Activated CD4-positive, alpha-beta T cell treated with anti-CD3 and anti-CD28 coated beads, Interleukin-2, Interleukin-6, amounts not matched to agents 100 ng/mL and 50 ng/mL, durations not matched to agents 16 hours and 8 hours (primary cell): ENCODE data around the gene CEACAM19.
A peak's percentile ranks its signal among the peaks of the same experiment; 100 is the strongest.
"Not testable (repeated sequence)": the region's sequence is repeated elsewhere in the genome, so short reads cannot be mapped to it uniquely, and the experiment has no call there.

Source experiments
- DNase-seq: peaks from one replicate; pipeline ENCODE4 v3.0.0-alpha.2; 2020

CEACAM19 gene

DNA sequence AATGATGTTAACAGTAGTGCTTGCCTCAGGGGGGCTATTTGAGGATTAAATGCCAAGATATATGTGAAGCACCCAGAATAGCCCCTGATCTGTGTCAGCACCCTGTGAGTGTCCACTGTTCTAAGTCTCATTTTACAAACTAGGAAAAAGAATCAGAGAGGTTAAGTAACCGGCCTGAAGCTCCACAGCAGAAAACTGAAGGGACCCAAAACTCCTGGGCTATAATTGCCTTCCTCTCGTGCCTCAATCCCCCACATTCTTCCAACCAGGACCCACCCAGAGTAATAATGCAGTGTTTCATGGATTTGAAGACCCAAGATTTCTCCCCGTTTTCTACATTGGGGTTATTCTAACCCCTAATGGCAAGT, 25.2 kb upstream of the CEACAM19 start:
- no peak for DNase-seq

DNA sequence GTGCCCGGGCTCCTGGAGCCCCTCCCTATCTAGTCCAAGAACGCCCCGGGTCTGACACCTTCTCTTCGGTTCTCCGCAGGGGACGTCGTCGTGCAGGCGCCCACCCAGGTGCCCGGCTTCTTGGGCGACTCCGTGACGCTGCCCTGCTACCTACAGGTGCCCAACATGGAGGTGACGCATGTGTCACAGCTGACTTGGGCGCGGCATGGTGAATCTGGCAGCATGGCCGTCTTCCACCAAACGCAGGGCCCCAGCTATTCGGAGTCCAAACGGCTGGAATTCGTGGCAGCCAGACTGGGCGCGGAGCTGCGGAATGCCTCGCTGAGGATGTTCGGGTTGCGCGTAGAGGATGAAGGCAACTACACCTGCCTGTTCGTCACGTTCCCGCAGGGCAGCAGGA, 24.1 kb upstream of the CEACAM19 start:
- DNase-seq = no peak

DNA sequence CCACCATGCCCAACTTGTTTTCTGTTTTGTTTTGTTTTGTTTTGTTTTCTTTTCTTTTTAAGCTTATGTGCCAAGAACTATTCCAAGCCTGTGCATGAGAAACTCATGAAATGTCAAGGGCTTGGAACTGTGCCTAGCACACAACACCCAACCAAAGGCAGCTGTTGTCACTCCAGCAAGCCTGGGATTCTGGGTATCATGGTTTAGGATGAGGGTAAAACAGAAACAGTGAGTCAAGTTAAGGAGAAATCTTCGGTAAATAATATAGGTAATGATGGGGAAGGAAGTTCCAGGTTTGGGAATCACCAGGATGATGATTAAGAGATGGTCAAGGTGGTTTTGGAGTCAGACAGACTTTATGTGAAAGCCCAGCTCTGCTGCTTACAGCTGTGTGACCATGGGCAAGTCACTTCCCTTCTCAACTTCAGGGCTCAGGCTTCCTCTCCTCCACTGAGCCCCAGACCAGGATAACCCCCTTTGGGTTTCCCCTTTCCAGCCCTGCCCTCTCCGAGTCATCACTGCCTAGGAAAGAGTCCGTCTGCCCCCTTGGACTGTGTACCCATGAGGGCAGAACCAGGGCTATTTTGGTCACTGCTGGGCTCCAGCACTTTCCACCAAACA, 22.5 kb upstream of the CEACAM19 start:
- DNase-seq = no peak

DNA sequence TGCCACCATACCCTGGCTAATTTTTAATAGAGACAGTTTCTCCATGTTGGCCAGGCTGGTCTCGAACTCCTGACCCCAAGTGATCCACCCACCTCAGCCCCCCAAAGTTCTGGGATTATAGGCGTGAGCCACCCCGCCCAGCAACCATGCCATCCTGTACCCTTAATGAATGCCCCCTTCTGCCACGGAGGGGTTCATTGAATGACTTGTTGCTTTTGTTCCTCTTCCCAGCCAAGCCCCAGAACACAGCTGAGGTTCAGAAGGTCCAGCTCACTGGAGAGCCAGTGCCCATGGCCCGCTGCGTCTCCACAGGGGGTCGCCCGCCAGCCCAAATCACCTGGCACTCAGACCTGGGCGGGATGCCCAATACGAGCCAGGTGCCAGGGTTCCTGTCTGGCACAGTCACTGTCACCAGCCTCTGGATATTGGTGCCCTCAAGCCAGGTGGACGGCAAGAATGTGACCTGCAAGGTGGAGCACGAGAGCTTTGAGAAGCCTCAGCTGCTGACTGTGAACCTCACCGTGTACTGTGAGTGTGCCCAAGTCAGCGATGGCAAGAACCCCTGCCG, 21.6 kb upstream of the CEACAM19 start:
- no peak for DNase-seq

DNA sequence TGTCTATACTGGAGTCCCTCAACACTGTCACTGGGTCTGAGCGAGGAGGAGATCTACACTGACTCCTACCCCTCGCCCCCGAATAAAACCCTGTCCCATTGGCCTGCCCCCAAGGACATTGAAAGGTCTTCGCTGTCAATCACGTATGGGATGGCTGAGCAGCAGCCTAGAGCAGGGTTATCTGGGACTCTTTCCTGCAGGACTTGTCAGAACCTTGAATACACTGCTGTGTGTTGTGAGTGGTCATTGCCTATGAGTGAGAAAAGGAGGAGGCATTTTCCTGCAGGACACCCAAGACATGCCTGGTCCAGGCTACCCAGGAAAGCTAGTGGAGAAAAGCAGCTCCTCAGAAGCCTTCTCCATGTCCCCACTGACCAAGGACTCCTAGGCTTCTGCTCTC, 17.9 kb upstream of the CEACAM19 start:
- no peak for DNase-seq

DNA sequence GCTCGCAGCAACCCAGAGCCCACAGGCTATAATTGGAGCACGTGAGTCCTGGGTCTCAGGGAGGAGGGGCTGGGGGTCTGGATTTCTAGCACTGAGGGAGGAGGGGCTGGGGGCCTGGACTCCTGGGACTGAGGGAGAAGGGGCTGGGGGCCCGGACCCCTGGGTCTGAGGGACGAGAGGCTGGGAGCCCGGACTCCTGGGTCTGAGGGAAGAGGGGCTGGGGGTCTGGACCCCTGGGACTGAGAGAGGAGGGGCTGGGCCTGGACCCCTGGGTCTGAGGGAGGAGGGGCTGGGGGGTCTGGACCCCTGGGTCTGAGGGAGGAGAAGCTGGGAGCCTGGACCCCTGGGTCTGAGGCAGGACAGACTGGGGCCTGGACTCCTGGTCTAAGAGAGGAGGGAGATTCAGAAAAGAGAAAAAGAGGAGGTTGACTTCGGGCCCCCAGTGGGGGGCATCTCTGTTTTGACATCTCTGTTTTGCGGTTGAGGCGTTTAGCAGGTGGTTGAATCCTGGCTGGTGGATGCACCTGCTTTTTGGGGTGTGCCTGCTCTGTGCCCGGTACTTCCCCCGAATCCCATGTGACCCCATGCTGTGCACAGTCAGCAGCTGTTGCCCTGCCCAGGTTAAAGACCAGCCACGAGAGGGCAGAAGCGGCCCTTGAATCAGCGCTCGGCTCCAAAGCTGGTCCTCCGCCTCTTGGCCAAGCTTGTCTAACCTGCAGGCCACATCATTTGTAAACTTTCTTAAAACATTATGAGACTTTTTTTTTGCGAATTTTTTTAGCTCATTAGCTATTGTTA, 17.1 kb upstream of the CEACAM19 start:
- DNase-seq = peak; percentile 78

DNA sequence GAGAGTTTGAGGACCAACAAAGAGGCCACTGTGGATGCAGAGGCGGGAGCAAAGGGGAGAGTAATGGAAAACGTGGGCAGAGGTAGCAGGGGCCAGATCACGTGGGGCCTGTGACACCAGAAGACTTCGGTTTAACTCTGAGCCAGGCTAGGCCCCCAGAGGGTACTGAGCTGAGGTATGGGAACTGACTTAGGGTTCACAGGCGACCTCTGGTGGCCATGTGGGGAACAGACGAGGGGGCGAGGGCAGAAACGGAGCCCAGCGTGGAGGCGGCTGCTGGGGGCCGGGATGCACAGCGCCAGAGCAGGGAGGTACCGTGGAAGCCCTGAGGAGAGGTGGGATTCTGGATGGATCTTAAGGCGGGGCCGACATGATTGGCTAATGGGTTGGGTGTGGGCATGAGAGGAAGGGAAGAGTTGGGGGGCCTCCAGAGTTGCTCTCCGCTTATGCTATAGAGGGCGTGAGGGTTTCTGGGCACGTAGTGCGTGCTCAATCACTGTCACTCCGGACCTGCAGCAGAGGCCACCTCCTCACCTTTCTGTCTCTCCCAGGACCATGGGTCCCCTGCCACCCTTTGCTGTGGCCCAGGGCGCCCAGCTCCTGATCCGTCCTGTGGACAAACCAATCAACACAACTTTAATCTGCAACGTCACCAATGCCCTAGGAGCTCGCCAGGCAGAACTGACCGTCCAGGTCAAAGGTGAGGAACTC, 13.9 kb upstream of the CEACAM19 start:
- DNase-seq = peak; percentile 79

DNA sequence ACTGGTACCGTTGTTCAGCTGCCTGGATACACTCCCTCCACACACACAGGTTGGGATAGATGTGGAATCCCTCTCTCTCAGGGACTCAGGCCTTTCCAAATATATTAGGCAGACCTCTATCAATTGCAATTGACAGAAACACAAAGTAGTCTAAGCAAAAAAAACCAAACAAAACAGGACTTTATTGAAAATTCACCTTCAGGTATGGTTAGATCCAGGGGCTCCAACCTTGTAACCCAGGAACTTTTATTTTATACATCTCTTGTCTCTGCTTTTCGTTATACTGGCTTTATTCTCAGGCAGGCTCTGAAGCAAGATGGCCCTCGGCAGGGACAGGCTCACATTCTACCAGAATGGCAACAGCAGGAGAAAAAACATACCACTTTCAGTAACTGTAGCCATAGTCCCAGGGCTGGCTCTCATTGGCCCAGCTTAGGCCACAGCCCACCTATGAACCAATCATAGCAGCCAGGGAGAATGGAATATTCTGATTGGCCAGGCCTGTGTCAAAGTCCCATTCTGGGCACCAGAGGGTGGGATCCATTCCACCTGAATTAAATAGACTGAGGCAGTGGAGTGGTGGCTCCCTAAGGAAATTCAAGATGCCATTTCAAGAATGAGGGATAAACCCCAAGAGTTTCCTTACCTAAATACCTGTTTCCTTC, 13.1 kb upstream of the CEACAM19 start:
- no peak for DNase-seq

DNA sequence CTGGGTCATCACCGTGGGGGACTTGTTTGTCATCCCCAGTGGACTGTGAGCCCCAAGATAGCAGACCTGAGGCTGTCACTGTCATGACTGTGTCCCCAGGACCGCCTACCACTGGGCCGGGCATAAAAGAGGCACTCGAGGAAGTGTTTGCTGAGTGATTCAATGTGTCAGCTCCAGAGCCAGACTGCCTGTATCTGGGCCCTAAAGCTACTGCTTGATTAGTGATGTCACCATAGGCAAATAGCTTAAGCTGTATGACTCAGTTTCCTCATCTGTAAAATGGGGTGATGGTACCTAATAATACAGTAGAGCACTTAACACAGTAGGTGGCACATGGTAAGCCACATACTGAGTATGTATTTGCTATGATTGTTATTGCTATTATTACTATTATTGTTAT, 11.2 kb upstream of the CEACAM19 start:
- no peak for DNase-seq

DNA sequence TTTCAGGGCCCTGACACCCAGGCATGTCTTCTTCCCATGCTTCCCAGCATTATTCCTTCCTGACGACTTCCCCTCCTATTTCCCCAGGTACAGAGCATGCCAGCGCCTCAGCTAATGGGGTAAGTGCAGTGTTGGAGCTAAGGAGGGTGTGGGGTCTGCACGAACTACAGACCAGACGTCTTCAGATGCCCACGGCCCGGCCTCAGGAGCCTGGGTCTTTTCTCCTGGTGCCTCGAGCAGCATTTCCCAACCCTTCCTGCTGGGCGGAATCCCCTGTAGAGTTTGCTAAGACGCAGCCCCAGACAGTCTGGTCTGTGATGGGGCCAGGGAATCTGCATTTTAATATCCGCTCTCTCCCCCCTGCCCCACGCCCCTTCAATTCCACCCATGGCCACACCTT, 10.1 kb upstream of the CEACAM19 start:
- DNase-seq = no peak

DNA sequence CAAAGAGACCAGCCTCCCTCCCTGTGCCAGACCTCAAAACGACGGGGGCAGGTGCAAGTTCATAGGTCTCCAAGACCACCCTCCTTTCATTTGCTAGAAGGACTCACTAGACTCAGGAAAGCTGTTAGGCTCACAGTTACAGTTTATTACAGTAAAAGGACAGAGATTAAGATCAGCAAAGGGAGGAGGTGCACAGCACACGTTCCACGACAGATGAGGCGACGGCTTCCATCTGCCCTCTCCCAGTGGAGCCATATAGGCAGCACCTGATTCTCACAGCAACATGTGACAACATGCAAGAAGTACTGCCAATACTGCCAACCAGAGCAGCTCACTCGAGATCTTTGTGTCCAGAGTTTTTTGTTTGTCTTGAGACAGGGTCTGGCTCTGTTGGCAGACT, 9.4 kb upstream of the CEACAM19 start:
- DNase-seq = no peak

DNA sequence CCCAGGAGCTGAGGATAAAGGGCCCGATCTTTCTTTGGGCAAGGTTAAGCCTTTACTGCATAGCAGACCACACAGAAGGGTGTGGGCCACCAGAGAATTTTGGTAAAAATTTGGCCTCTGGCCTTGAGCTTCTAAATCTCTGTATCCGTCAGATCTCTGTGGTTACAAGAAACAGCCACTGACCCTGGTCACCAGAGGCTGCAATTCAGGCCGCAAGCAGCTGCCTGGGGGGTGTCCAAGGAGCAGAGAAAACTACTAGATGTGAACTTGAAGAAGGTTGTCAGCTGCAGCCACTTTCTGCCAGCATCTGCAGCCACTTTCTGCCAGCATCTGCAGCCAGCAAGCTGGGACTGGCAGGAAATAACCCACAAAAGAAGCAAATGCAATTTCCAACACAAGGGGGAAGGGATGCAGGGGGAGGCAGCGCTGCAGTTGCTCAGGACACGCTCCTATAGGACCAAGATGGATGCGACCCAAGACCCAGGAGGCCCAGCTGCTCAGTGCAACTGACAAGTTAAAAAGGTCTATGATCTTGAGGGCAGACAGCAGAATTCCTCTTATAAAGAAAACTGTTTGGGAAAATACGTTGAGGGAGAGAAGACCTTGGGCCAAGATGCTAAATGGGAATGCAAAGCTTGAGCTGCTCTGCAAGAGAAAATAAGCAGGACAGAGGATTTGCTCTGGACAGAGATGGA, 8.4 kb upstream of the CEACAM19 start:
- DNase-seq = no peak

DNA sequence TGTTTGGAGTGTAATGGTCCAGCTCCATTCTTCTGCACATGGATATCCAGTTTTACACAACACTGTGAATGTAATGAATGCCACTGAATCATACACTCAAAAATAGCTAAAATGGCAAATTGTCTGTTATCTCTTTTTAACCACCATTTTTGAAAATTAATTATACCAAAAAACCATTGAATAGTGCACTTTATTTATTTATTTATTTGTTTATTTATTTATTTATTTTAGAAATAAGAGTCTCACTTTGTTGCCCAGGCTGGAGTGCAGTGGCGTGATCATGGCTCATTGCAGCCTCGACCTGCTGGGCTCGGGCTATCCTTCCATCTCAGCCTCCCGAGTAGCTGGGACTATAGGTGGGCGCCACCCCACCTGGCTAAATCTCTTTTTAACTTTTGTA, 7.3 kb upstream of the CEACAM19 start:
- DNase-seq = no peak

DNA sequence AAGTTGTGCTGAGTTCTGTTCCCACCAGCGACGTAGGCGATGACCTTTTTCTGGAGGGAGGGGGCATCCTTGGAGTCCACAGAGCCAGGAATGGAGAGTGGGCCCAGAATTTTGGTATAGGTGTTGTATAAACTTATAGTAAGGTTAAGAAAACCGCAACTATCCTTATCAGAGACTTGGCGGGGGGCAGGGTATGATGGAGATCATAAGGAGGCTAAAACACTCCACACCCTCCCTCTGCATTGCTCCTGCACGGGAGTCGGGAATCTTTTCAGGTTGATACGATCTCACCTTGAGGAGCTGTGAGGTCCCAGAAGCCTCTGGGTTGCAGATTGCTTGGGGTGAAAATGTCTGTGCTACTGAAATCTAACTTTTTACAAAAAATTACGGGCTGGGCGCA, 6.3 kb upstream of the CEACAM19 start:
- DNase-seq = no peak

DNA sequence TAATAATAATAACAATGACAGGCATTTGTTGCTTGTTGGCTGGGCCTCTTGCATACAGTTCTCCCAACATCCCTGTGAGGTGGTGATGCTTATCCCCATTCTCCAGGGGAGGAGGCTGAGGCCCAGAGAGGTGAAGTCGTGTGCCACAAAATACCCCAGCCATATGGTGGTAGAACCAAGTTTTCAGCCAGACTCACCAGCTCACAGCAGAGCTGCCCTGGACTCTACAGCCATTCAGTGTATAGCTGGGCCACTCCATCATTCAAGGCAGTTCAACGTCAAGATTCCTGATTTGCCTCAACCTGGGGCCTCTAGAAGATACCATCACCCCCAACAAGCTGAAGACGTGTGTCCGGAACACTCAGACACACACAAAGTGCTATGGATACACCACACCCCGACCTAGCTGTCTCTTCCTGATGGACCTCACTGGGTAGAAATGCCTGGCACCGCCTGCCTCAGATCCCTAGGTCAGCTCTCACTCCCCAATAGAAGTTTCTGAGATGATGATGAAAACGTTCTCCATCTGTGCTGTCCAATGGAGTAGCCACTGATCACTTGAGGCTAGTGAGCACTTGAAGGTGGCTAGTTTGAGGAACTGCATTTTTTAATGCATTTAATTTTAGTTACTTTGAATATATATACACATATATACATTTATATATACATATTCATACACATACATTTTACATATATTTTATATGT, 4.3 kb upstream of the CEACAM19 start:
- DNase-seq = no peak

DNA sequence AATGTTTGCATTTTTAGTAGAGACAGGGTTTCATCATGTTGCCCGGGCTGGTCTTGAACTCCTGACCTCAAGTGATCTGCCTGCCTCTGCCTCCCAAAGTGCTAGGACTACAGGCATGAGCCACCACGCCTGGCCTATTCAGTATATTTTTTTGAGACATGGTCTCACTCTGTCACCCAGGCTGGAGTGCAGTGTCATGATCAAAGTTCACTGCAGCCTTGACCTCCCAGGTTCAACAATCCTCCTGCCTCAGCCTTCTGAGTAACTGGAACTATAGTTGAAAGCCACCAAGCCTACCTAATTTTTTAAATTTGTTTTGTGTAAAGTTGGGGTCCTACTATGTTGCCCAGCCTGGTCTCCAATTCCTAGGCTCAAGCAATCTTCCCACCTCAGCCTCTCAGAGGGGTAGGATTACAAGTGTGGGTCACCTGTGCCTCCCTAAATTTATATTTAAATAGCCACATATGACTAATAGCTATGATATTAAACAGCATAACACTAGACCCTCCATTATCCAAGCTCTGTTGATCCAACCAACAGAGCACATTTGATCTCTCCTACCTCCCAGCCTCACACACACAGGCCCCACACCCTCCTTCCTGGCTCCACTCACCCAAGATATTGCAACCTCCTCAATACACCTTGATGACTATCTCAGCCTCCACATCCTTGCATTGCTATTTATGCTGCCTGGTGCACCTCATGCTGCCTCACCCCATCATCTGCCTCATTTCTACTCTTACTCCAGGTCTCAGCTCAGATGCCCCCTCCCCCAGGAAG, 2.1 kb upstream of the CEACAM19 start:
- no peak for DNase-seq

DNA sequence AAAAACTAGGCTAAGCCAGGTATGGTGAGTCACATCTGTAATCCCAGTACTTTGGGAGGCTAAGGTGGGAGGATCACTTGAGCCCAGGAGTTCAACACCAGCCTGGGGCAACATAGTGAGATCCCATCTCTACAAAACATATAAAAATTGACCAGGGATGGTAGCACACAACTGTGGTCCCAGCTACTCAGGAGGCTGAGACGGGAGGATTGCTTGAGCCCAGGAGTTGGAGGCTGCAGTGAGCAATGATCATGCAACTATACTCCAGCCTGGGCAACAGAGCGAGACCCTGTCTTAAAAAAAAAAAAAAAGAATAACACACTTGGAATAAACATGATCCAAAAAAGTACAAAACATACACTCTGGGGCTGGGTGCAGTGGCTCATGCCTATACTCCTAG, 1.3 kb upstream of the CEACAM19 start:
- DNase-seq = not testable (repeated sequence)

DNA sequence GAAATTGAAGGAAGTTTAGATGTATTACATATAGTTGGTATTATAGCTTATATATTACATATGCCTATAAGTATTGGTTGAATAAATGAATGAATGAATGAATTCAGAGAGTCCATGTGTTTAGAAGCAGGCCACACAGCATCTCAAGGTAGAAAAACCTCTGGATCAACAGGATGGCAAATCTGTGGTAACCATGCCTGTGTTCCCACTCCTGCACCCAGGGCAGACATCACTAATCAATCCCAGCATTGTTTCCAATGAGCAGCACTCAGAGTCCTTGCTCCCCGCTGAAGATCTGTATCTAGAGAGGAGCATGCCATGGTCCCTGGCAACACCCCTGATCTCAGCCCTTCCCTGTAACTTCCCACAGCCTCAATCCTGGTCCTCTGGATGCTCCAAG, 944 bp downstream of the CEACAM19 start:
- DNase-seq = no peak

DNA sequence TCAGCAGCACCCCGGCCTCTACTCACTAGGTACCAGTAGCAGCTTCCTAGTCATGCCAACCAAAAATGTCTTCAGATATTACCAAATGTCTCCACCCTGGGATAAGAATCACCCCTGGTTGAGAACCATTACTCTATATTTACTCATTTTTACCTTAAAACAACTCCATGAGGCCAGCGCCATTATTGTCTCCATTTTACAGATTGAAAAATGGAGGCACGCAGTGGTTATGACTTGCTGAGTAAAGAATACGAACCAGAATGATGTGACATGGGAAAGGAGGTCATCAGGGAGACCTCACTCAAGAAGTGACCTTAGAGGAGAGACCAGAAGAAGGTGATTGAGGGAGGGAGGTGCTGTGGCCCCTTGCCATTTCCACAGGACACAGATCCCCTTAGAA, 2.2 kb downstream of the CEACAM19 start:
- no peak for DNase-seq

DNA sequence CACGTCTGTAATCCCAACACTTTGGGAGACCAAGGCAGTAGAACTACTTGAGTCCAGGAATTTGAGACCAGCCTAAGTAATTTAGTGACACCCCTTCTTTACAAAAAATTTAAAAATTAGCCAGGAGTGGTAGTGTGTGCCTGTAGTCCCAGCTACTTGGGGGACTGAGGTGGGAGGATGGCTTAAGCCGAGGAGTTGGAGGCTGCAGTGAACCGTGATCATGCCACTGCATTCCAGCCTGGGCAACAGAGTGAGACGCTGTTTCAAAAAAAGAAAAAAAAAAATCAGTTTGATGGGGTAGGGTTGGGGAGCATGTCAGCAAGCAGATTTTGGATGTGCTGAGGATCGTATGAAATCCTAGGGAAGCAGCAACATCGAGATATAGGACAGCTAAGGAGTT, 4.2 kb downstream of the CEACAM19 start:
- DNase-seq = no peak
